HepG2 (cell line): ENCODE results near the gene CDC37L1. TPM values are rescaled to one million over a fixed set of nuclear protein-coding genes. Genes with fewer than 3 reads are reported as not detected.

Experiments used
- ARID2 ChIP-seq: sonication (generic); formaldehyde crosslinking; IDR thresholded peaks from 2 replicates; pipeline ENCODE4 v1.8.1; 2022; ENCODE audit warnings: mild to moderate bottlenecking, missing genetic modification reagents, borderline replicate concordance
- CHCHD3 ChIP-seq: sonication (generic); formaldehyde crosslinking; IDR thresholded peaks from 2 replicates; pipeline ENCODE4 v1.8.0; 2022; ENCODE audit warnings: mild to moderate bottlenecking, missing genetic modification reagents, moderate library complexity
- GABPA ChIP-seq, 2 experiments: IDR thresholded peaks; 2 replicates each; pipeline ENCODE4 v1.6.1; 2011 to 2016; ENCODE audit warnings: low read depth in 2 of 2, low read length in 1 of 2, missing biosample characterization in 1 of 2, missing genetic modification characterization in 1 of 2
- GPN1 ChIP-seq: sonication (generic); formaldehyde crosslinking; IDR thresholded peaks from 2 replicates; pipeline ENCODE4 v1.5.1; 2020; ENCODE audit warnings: missing genetic modification reagents, borderline replicate concordance
- HMG20A ChIP-seq: IDR thresholded peaks from 2 replicates; pipeline ENCODE4 v1.6.1; 2016; ENCODE audit warnings: borderline replicate concordance
- HOXA5 ChIP-seq: sonication (generic); formaldehyde crosslinking; IDR thresholded peaks from 2 replicates; pipeline ENCODE4 v1.4.0; 2020; ENCODE audit warnings: missing genetic modification reagents
- IRF9 ChIP-seq: sonication (generic); formaldehyde crosslinking; IDR thresholded peaks from 2 replicates; pipeline ENCODE4 v1.8.0; 2022; ENCODE audit warnings: missing genetic modification reagents, mild to moderate bottlenecking, borderline replicate concordance
- POLR2AphosphoS5 ChIP-seq: IDR thresholded peaks from 2 replicates; pipeline ENCODE4 v1.6.1; 2012; ENCODE audit warnings: low read depth, low read length
- PRMT3 ChIP-seq: sonication (generic); formaldehyde crosslinking; IDR thresholded peaks from 2 replicates; pipeline ENCODE4 v1.8.1; 2022; ENCODE audit warnings: low read depth, mild to moderate bottlenecking, moderate library complexity, missing genetic modification reagents, borderline replicate concordance
- SIX4 ChIP-seq: sonication (generic); formaldehyde crosslinking; IDR thresholded peaks from 2 replicates; pipeline ENCODE4 v1.4.0; 2020; ENCODE audit warnings: missing genetic modification reagents
- SMAD1 ChIP-seq: sonication (generic); formaldehyde crosslinking; IDR thresholded peaks from 2 replicates; pipeline ENCODE4 v1.4.0; 2020; ENCODE audit warnings: missing genetic modification reagents, low read depth, mild to moderate bottlenecking, borderline replicate concordance
- SMARCC2 ChIP-seq: fragments of 450-650 bp; IDR thresholded peaks from 2 replicates; pipeline ENCODE4 v1.6.1; 2017; ENCODE audit warnings: antibody characterized with exemption, mild to moderate bottlenecking
- SP4 ChIP-seq: sonication (generic); formaldehyde crosslinking; IDR thresholded peaks from 2 replicates; pipeline ENCODE4 v1.8.1; 2023; ENCODE audit warnings: mild to moderate bottlenecking, missing genetic modification reagents
- SRSF1 ChIP-seq: fragments of 200-400 bp; formaldehyde crosslinking; optimal IDR thresholded peaks from 2 replicates; pipeline ENCODE3; 2017; ENCODE audit warnings: mild to moderate bottlenecking, low read depth, low read length, moderate library complexity
- XRCC5 ChIP-seq: fragments of 200-400 bp; formaldehyde crosslinking; optimal IDR thresholded peaks from 2 replicates; pipeline ENCODE3; 2017; ENCODE audit warnings: mild to moderate bottlenecking, low read length
- YY1 ChIP-seq: IDR thresholded peaks from 2 replicates; pipeline ENCODE4 v1.6.1; 2011; ENCODE audit warnings: low read length, low read depth, moderate library complexity, mild to moderate bottlenecking; ENCODE audit not compliant: insufficient read depth, insufficient replicate concordance
- ZNF256 ChIP-seq: sonication (generic); formaldehyde crosslinking; conservative IDR thresholded peaks from 2 replicates; pipeline ENCODE4 v1.4.0; 2020; ENCODE audit warnings: missing genetic modification reagents
- ZNF34 ChIP-seq: sonication (generic); formaldehyde crosslinking; IDR thresholded peaks from 2 replicates; pipeline ENCODE4 v1.4.0; 2020; ENCODE audit warnings: mild to moderate bottlenecking, missing genetic modification reagents, borderline replicate concordance
- ZNF446 ChIP-seq: sonication (generic); formaldehyde crosslinking; IDR thresholded peaks from 2 replicates; pipeline ENCODE4 v1.5.0; 2020; ENCODE audit warnings: mild to moderate bottlenecking, missing genetic modification reagents
- ZNF850 ChIP-seq: sonication (generic); formaldehyde crosslinking; conservative IDR thresholded peaks from 2 replicates; pipeline ENCODE4 v1.9.0; 2021; ENCODE audit warnings: mild to moderate bottlenecking, missing genetic modification reagents
- ZZZ3 ChIP-seq: sonication (generic); formaldehyde crosslinking; IDR thresholded peaks from 2 replicates; pipeline ENCODE4 v1.4.0; 2020; ENCODE audit warnings: missing genetic modification reagents, mild to moderate bottlenecking, borderline replicate concordance
- polyA plus RNA-seq, 8 experiments: library from polyadenylated mRNA; depleted of rRNA in 3 of 8; stranded (reverse) in 7 of 8; unstranded in 1 of 8; fragments of >200 nt; fragmentation: Illumina TruSeq in 4 of 8; extraction: Trizol in 4 of 8; gene quantifications; 2 replicates each; pipeline versions ENCODE4 v1.2.1 to v1.2.3, GENCODE V29; 2011 to 2016; ENCODE audit warnings: low read depth in 4 of 8, missing spikeins in 1 of 8, mixed read lengths in 1 of 8; ENCODE audit not compliant: insufficient read depth in 1 of 8
- total RNA-seq, 5 experiments: library from RNA; depleted of rRNA; stranded (reverse); fragments of >200 nt; fragmentation: Illumina TruSeq; extraction: Trizol; gene quantifications; 2 replicates each; pipeline ENCODE4 v1.2.3, GENCODE V29; 2016; ENCODE audit warnings: low read depth in 1 of 5
- TF ChIP-seq, protein P1 (sequence below): sonication (generic); formaldehyde crosslinking; IDR thresholded peaks from 2 replicates; pipeline ENCODE4 v1.9.0; 2021; ENCODE audit warnings: missing genetic modification reagents, mild to moderate bottlenecking, borderline replicate concordance
- TF ChIP-seq, protein P2 (sequence below): sonication (generic); formaldehyde crosslinking; IDR thresholded peaks from 2 replicates; pipeline ENCODE4 v1.4.0; 2020; ENCODE audit warnings: missing genetic modification reagents, mild to moderate bottlenecking, borderline replicate concordance
- TF ChIP-seq, protein P3 (sequence below): sonication (generic); IDR thresholded peaks from 2 replicates; pipeline ENCODE4 v1.6.1; 2016; ENCODE audit warnings: low read depth, borderline replicate concordance

CDC37L1 gene
- total and polyA plus RNA-seq, 2 of the 13 experiments (the other 11 are each of a cell fraction or from before 2014, with no cell fraction given): 5.5 to 17.0 TPM

- peak; percentile 70; the same call in 1 of the 2 replicates for TF ChIP-seq ZNF446 (CRISPR knock-in tag)
- TF ChIP-seq ZNF34 (CRISPR knock-in tag): peak; percentile 31; the same call in 1 of the 2 replicates
- no peak for TF ChIP-seq SRSF1
- TF ChIP-seq ARID2 (CRISPR knock-in tag): peak; percentile 82; the same call in 1 of the 2 replicates
- TF ChIP-seq HOXA5: no peak
- peak; percentile 68; the same call in 1 of the 2 replicates for TF ChIP-seq CHCHD3
- TF ChIP-seq ZNF850 (CRISPR knock-in tag): 0 out of 2 replicates have a peak, but pooled peaks have one; percentile 44
- TF ChIP-seq, protein P1, sequence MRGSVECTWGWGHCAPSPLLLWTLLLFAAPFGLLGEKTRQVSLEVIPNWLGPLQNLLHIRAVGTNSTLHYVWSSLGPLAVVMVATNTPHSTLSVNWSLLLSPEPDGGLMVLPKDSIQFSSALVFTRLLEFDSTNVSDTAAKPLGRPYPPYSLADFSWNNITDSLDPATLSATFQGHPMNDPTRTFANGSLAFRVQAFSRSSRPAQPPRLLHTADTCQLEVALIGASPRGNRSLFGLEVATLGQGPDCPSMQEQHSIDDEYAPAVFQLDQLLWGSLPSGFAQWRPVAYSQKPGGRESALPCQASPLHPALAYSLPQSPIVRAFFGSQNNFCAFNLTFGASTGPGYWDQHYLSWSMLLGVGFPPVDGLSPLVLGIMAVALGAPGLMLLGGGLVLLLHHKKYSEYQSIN (CRISPR knock-in tag): no peak
- TF ChIP-seq POLR2AphosphoS5: peak; percentile 77
- 0 out of 2 replicates have a peak, but pooled peaks have one; percentile 48 for TF ChIP-seq ZNF256 (CRISPR knock-in tag)
- peak; percentile 76 for TF ChIP-seq SP4 (CRISPR knock-in tag)
- TF ChIP-seq, protein P2, sequence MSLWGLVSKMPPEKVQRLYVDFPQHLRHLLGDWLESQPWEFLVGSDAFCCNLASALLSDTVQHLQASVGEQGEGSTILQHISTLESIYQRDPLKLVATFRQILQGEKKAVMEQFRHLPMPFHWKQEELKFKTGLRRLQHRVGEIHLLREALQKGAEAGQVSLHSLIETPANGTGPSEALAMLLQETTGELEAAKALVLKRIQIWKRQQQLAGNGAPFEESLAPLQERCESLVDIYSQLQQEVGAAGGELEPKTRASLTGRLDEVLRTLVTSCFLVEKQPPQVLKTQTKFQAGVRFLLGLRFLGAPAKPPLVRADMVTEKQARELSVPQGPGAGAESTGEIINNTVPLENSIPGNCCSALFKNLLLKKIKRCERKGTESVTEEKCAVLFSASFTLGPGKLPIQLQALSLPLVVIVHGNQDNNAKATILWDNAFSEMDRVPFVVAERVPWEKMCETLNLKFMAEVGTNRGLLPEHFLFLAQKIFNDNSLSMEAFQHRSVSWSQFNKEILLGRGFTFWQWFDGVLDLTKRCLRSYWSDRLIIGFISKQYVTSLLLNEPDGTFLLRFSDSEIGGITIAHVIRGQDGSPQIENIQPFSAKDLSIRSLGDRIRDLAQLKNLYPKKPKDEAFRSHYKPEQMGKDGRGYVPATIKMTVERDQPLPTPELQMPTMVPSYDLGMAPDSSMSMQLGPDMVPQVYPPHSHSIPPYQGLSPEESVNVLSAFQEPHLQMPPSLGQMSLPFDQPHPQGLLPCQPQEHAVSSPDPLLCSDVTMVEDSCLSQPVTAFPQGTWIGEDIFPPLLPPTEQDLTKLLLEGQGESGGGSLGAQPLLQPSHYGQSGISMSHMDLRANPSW (CRISPR knock-in tag): peak; percentile 73; the same call in 1 of the 2 replicates
- TF ChIP-seq, protein P3, sequence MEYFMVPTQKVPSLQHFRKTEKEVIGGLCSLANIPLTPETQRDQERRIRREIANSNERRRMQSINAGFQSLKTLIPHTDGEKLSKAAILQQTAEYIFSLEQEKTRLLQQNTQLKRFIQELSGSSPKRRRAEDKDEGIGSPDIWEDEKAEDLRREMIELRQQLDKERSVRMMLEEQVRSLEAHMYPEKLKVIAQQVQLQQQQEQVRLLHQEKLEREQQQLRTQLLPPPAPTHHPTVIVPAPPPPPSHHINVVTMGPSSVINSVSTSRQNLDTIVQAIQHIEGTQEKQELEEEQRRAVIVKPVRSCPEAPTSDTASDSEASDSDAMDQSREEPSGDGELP: peak; percentile 25; the same call in 1 of the 2 replicates
- TF ChIP-seq GPN1 (CRISPR knock-in tag): no peak
- TF ChIP-seq GABPA (IDR thresholded peaks at IDR 0.05; ENCODE audit: low read depth, low read length): peak; percentile 57
- peak; percentile 67 for TF ChIP-seq GABPA (CRISPR knock-in tag; IDR thresholded peaks at IDR 0.05; ENCODE audit: low read depth)
- TF ChIP-seq SIX4 (CRISPR knock-in tag): no peak
- no peak for TF ChIP-seq SMAD1
- TF ChIP-seq YY1: peak; percentile 80
- TF ChIP-seq PRMT3 (CRISPR knock-in tag): 0 out of 2 replicates have a peak, but pooled peaks have one; percentile 36
- TF ChIP-seq IRF9 (CRISPR knock-in tag): peak; percentile 58; the same call in 1 of the 2 replicates
- peak; percentile 14 for TF ChIP-seq XRCC5
- TF ChIP-seq ZZZ3 (CRISPR knock-in tag): no peak
- peak; percentile 9; the same call in 1 of the 2 replicates for TF ChIP-seq HMG20A (CRISPR knock-in tag)
- TF ChIP-seq SMARCC2: no peak
Observed at GRCh38 chr9:4740638-4741364, 61.4 kb downstream of the CDC37L1 start, which contains the start of gene AK3 (continued).
